Measurements from ENCODE around the gene DRC1. TPM values are rescaled to one million over a fixed set of nuclear protein-coding genes. Genes with fewer than 3 reads are reported as not detected.

The DRC1 gene
- total RNA-seq, 1 donor from 2014 or later = 2.3 TPM

DNA sequence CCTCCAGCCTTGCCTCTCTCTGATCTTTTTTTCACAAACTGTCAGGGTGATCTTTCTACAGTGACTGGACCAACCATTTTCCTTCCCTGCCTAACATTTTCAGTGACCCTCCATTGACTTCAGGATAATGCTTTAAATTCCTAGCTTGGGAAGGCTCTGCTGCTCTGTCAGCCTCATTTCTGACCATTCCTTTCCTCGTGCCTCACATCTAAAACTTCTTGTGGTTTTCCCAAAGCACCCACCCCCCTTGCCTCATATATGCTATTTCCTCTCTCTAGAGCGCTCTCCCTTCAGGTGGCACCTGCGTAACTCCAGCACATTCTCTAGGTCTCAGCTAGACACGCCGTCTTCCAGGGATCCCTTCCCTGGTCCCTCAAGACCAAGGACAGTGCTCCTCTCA lies 37.2 kb downstream of the DRC1 start:
- H3K27me3 Mint-ChIP-seq (ENCODE audit: unreplicated experiment) = no peaks in the 10 kb centered on the region
- TF ChIP-seq, protein P1, sequence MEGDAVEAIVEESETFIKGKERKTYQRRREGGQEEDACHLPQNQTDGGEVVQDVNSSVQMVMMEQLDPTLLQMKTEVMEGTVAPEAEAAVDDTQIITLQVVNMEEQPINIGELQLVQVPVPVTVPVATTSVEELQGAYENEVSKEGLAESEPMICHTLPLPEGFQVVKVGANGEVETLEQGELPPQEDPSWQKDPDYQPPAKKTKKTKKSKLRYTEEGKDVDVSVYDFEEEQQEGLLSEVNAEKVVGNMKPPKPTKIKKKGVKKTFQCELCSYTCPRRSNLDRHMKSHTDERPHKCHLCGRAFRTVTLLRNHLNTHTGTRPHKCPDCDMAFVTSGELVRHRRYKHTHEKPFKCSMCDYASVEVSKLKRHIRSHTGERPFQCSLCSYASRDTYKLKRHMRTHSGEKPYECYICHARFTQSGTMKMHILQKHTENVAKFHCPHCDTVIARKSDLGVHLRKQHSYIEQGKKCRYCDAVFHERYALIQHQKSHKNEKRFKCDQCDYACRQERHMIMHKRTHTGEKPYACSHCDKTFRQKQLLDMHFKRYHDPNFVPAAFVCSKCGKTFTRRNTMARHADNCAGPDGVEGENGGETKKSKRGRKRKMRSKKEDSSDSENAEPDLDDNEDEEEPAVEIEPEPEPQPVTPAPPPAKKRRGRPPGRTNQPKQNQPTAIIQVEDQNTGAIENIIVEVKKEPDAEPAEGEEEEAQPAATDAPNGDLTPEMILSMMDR (IDR thresholded peaks at IDR 0.05; ENCODE audit: partially characterized antibody, unreplicated experiment) = no peak
- no peaks in the 10 kb centered on the region for H3K4me1 Mint-ChIP-seq (ENCODE audit: low read depth, unreplicated experiment)
- no peak for DNase-seq
- H3K4me3 Mint-ChIP-seq (ENCODE audit: unreplicated experiment) = no peak overlapping the region
- no peaks in the 10 kb centered on the region for H3K9me3 Mint-ChIP-seq (ENCODE audit: unreplicated experiment)
- no peak overlapping the region for H3K27ac Mint-ChIP-seq (ENCODE audit: unreplicated experiment)
- H3K36me3 Mint-ChIP-seq (ENCODE audit: unreplicated experiment) = no peaks in the 10 kb centered on the region

DNA sequence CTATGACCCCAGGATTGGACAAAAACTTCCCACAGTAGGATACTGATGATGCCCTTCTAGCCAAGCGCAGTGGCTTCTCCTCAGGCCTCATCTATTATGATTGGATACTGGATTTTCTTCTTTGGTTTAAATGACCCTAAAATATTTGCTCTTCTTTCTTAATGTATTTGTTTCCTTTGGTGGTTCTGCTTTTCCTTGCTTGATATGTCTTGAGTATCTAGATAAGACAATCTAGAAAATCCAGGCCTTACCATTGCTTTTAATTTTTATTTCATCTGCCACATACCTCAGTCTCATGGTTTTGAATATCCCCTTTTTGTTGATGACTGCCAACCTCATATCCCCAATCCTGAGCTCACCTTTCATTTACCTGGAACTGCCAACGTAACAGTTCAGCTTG lies 40.6 kb downstream of the DRC1 start:
- no peak for DNase-seq
- TF ChIP-seq, protein P1 (IDR thresholded peaks at IDR 0.05; ENCODE audit: partially characterized antibody, unreplicated experiment) = no peak
- no peak overlapping the region for H3K27ac Mint-ChIP-seq (ENCODE audit: unreplicated experiment)
- no peaks in the 10 kb centered on the region for H3K27me3 Mint-ChIP-seq (ENCODE audit: unreplicated experiment)
- H3K36me3 Mint-ChIP-seq (ENCODE audit: unreplicated experiment) = no peaks in the 10 kb centered on the region
- H3K9me3 Mint-ChIP-seq (ENCODE audit: unreplicated experiment) = no peaks in the 10 kb centered on the region
- no peak overlapping the region for H3K4me3 Mint-ChIP-seq (ENCODE audit: unreplicated experiment)
- no peaks in the 10 kb centered on the region for H3K4me1 Mint-ChIP-seq (ENCODE audit: low read depth, unreplicated experiment)

GRCh38 chr2:26442707-26443106 lies 41.0 kb downstream of the DRC1 start:
- Mint-ChIP-seq H3K4me3 (ENCODE audit: unreplicated experiment) (no peak overlapping the region), H3K27me3 (ENCODE audit: unreplicated experiment) (no peaks in the 10 kb centered on the region), H3K9me3 (ENCODE audit: unreplicated experiment) (no peaks in the 10 kb centered on the region), H3K4me1 (ENCODE audit: low read depth, unreplicated experiment) (no peaks in the 10 kb centered on the region), H3K27ac (ENCODE audit: unreplicated experiment) (no peak overlapping the region), H3K36me3 (ENCODE audit: unreplicated experiment) (no peaks in the 10 kb centered on the region)
- DNase-seq = no peak
- TF ChIP-seq, protein P1 (IDR thresholded peaks at IDR 0.05; ENCODE audit: partially characterized antibody, unreplicated experiment) = no peak

- no peak for DNase-seq
Measured at GRCh38 chr2:26444236-26444635, 42.5 kb downstream of the DRC1 start.

GRCh38 chr2:26448651-26449050 lies 46.9 kb downstream of the DRC1 start:
- no peak overlapping the region for H3K4me3 Mint-ChIP-seq (ENCODE audit: unreplicated experiment)
- H3K4me1 Mint-ChIP-seq (ENCODE audit: low read depth, unreplicated experiment) = peaks cover 4% of the 10 kb centered on the region
- no peak overlapping the region for H3K27ac Mint-ChIP-seq (ENCODE audit: unreplicated experiment)
- DNase-seq = no peak
- no peaks in the 10 kb centered on the region for H3K27me3 Mint-ChIP-seq (ENCODE audit: unreplicated experiment)
- no peaks in the 10 kb centered on the region for H3K36me3 Mint-ChIP-seq (ENCODE audit: unreplicated experiment)
- no peaks in the 10 kb centered on the region for H3K9me3 Mint-ChIP-seq (ENCODE audit: unreplicated experiment)
- TF ChIP-seq, protein P1 (IDR thresholded peaks at IDR 0.05; ENCODE audit: partially characterized antibody, unreplicated experiment) = no peak

More at GRCh38 chr2:26444236-26444635, 42.5 kb downstream of the DRC1 start:
- no peaks in the 10 kb centered on the region for H3K27me3 Mint-ChIP-seq (ENCODE audit: unreplicated experiment)
- H3K4me3 Mint-ChIP-seq (ENCODE audit: unreplicated experiment) = no peak overlapping the region
- H3K36me3 Mint-ChIP-seq (ENCODE audit: unreplicated experiment) = no peaks in the 10 kb centered on the region
- H3K27ac Mint-ChIP-seq (ENCODE audit: unreplicated experiment) = no peak overlapping the region
- TF ChIP-seq, protein P1 (IDR thresholded peaks at IDR 0.05; ENCODE audit: partially characterized antibody, unreplicated experiment) = no peak
- H3K4me1 Mint-ChIP-seq (ENCODE audit: low read depth, unreplicated experiment) = no peaks in the 10 kb centered on the region
- H3K9me3 Mint-ChIP-seq (ENCODE audit: unreplicated experiment) = no peaks in the 10 kb centered on the region
